ENCODE data around the gene HNRNPA2B1.
"Not testable (repeated sequence)": the region's sequence is repeated elsewhere in the genome, so short reads cannot be mapped to it uniquely, and the experiment has no call there.

GRCh38 chr7:26176696-26177095 lies 23.9 kb downstream of the HNRNPA2B1 start:
- not testable (repeated sequence) for TF ChIP-seq CTCF, POLR2A (IDR thresholded peaks at IDR 0.05)
